Fibroblast of the aortic adventitia (primary cell): ENCODE data around the gene ALOX5. TPM values are rescaled to one million over a fixed set of nuclear protein-coding genes. Genes with fewer than 3 reads are reported as not detected.
A peak's percentile ranks its signal among the peaks of the same experiment; 100 is the strongest.
"Not testable (repeated sequence)": the region's sequence is repeated elsewhere in the genome, so short reads cannot be mapped to it uniquely, and the experiment has no call there.

Experiments
- DNase-seq: peaks from one replicate; pipeline ENCODE4 v3.0.0-alpha.2; 2010; ENCODE audit warnings: low read depth
- H3K4me3 ChIP-seq: 2 replicates; pipeline ENCODE4 v1.5.1; 2011; ENCODE audit warnings: low read depth, mild to moderate bottlenecking, control low read depth, low read length, moderate library complexity
- CTCF ChIP-seq: IDR thresholded peaks from 2 replicates; pipeline ENCODE4 v1.5.1; 2011; ENCODE audit warnings: mild to moderate bottlenecking, low read length, control low read depth, inconsistent platforms; ENCODE audit not compliant: insufficient read depth
- total RNA-seq: library from RNA; depleted of rRNA; stranded (reverse); fragments of >200 nt; gene quantifications from 2 replicates; pipeline ENCODE4 v1.2.3, GENCODE V29; 2012; ENCODE audit warnings: low replicate concordance

ALOX5 gene
- total RNA-seq, 1 donor: not detected

GRCh38 chr10:45409782-45410181, 35.8 kb downstream of the ALOX5 start:
- TF ChIP-seq CTCF: no peak
- no peak overlapping the region for H3K4me3 ChIP-seq
- DNase-seq: no peak

GRCh38 chr10:45410489-45410806, 36.4 kb downstream of the ALOX5 start:
- DNase-seq: no peak
- no peak for TF ChIP-seq CTCF
- no peak overlapping the region for H3K4me3 ChIP-seq

GRCh38 chr10:45410807-45411606, 37.0 kb downstream of the ALOX5 start:
- H3K4me3 ChIP-seq: no peak overlapping the region
- DNase-seq: peak; percentile 9
- TF ChIP-seq CTCF: no peak

GRCh38 chr10:45411607-45411940, 37.6 kb downstream of the ALOX5 start:
- TF ChIP-seq CTCF: no peak
- no peak for DNase-seq
- no peak overlapping the region for H3K4me3 ChIP-seq

- not testable (repeated sequence) for H3K4me3 ChIP-seq, DNase-seq
Observed at GRCh38 chr10:45415062-45415461, 41.0 kb downstream of the ALOX5 start.

- no peak for TF ChIP-seq CTCF
- no peak for DNase-seq
- no peak overlapping the region for H3K4me3 ChIP-seq
Observed at GRCh38 chr10:45416603-45417002, 42.6 kb downstream of the ALOX5 start.

GRCh38 chr10:45417746-45418145, 43.7 kb downstream of the ALOX5 start:
- no peak for TF ChIP-seq CTCF
- no peak overlapping the region for H3K4me3 ChIP-seq
- DNase-seq: no peak
